Esophagus (tissue), 2 donors: Measurements from ENCODE around the gene FAM187B. TPM values are rescaled to one million over a fixed set of nuclear protein-coding genes. Genes with fewer than 3 reads are reported as not detected.
"Not testable (repeated sequence)": the region's sequence is repeated elsewhere in the genome, so short reads cannot be mapped to it uniquely, and the experiment has no call there.

Experiments
- H3K27ac ChIP-seq, 2 donors: one replicate each; pipeline ENCODE4 v1.5.1; 2013; ENCODE audit warnings: low read depth in 2 of 2, mild to moderate bottlenecking in 2 of 2, inconsistent platforms in 1 of 2, low read length in 1 of 2, moderate library complexity in 1 of 2
- H3K27me3 ChIP-seq, 2 donors: one replicate each; pipeline ENCODE4 v1.6.1; 2013; ENCODE audit warnings: low read length in 2 of 2, control low read depth in 1 of 2, mild to moderate bottlenecking in 1 of 2; ENCODE audit not compliant: insufficient read depth in 2 of 2, control insufficient read depth in 1 of 2
- H3K36me3 ChIP-seq, 2 donors: one replicate each; pipeline ENCODE4 v1.6.1; 2013; ENCODE audit warnings: low read length in 1 of 2; ENCODE audit not compliant: control insufficient read depth in 2 of 2, insufficient read depth in 2 of 2
- H3K4me1 ChIP-seq, 2 donors: one replicate each; pipeline ENCODE4 v1.6.1; 2013; ENCODE audit warnings: low read length in 1 of 2; ENCODE audit not compliant: control insufficient read depth in 2 of 2, insufficient read depth in 2 of 2
- H3K4me3 ChIP-seq, 2 donors: one replicate each; pipeline ENCODE4 v1.5.1; 2013; ENCODE audit warnings: low read length in 2 of 2, mild to moderate bottlenecking in 2 of 2, low read depth in 1 of 2, moderate library complexity in 1 of 2
- H3K9me3 ChIP-seq, 2 donors: one replicate each; pipeline ENCODE4 v1.6.1; 2013; ENCODE audit warnings: mild to moderate bottlenecking in 2 of 2, low read depth in 1 of 2, low read length in 1 of 2, moderate library complexity in 1 of 2; ENCODE audit not compliant: control insufficient read depth in 2 of 2, insufficient read depth in 1 of 2
- WGBS, 2 donors: extraction: QIAGEN DNeasy Blood & Tissue Kit; methylation state at CpG; one replicate each; pipeline ENCODE4 v1.1.7; 2013; 5-methylcytosine and 5-hydroxymethylcytosine counted together
- polyA plus RNA-seq, 2 donors: library from polyadenylated mRNA; stranded (reverse); fragments of 200-250 nt; gene quantifications; one replicate each; pipeline ENCODE4 v1.2.3, GENCODE V29; 2013
- donor health status: healthy with polysubstance abuse.
- donor health status: Bipolar disorder and iron deficiency.

Gene FAM187B
- polyA plus RNA-seq, 2 donors, result 0.08 TPM; not detected in 1

DNA sequence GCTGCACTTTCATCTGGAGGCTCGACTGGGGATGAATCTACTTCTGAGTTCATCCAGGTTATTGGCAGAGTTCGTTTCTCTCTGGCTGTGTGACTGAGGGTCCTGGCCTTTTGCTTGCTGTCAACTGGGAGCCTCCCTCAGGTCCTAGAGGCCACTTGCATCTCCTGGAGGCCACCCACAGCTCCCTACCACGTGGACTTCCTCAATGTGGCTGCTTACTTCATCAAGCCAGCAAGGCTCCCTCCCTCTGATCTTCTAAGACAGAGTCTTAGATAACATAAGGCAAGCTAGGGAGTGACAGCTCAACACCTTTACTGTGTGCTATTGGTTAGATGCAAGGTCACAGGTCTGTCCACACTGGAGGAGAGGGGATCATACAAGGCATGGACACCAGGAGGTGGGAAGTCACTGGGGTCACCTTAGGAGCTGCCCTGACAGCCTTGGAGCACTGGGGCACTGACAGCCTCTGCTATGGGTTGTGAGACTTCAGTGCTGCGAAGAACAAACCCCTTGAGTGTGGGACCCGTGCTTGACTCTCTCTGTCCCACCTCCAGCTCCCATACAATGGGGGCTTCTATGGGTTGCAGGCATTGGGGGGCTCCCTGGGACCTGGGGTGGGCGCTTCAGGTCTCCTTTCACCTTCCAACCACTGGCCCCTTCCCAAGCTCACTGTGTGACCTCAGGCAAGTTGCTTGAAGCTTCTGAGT is 5.3 kb downstream of the FAM187B start:
- Histone ChIP-seq H3K27ac (no peak overlapping the region), H3K27me3 (no peaks in the 10 kb centered on the region), H3K4me3 (no peak overlapping the region), H3K4me1 (no peaks in the 10 kb centered on the region), H3K36me3 (no peaks in the 10 kb centered on the region), H3K9me3 (peaks cover 0 to 5% of the 10 kb centered on the region in 2 donors)
- WGBS, 2 donors, result 58 to 69% methylated on average over 6 of the region's 6 CpGs

- Histone ChIP-seq H3K27me3 (no peaks in the 10 kb centered on the region), H3K4me1 (no peaks in the 10 kb centered on the region), H3K27ac (no peak overlapping the region), H3K4me3 (no peak overlapping the region), H3K36me3 (no peaks in the 10 kb centered on the region), H3K9me3 (peaks cover 0 to 5% of the 10 kb centered on the region in 2 donors)
- 78 to 88% methylated on average over 7 of the region's 7 CpGs for WGBS, 2 donors
These were observed 6.0 kb downstream of the FAM187B start for GRCh38 chr19:35222373-35223015.

- H3K27me3 ChIP-seq, H3K9me3 ChIP-seq: not testable (repeated sequence)
- WGBS, 2 donors, result 87 to 90% methylated on average over 4 of the region's 4 CpGs
These were observed 7.5 kb downstream of the FAM187B start for GRCh38 chr19:35220973-35221590.

DNA sequence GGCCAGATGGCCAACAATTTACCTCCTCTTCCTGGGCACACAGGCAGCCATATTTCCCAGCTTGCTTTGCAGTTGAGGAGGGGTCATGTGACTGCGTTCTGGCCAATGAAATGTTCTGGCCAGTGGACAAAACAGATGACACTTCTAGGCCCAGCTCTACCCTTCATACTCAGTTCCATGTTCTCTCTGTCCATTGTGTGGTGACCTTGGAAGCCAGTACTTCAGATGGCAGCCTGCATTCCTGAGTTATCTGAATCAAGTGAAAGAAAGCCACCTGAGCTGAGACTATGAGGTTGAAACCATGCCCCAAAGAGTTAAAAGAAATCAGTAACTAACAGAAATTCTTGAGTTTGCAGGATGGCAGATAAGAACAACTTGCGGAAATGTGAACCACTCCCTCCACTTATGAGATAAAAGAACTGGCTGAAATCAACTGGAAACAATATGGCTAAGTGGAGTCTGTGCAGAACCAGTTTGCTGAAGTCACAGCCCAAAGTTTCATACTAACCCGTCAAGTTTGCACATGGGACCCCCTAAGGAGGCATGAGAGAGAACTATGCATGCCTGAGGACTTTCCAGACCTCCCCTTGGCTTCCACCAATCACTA is 8.1 kb downstream of the FAM187B start:
- no peak overlapping the region for H3K27ac ChIP-seq
- peaks cover 0 to 5% of the 10 kb centered on the region in 2 donors for H3K9me3 ChIP-seq
- H3K4me3 ChIP-seq, result no peak overlapping the region
- H3K27me3 ChIP-seq, result no peaks in the 10 kb centered on the region
- no peaks in the 10 kb centered on the region for H3K36me3 ChIP-seq
- H3K4me1 ChIP-seq, result no peaks in the 10 kb centered on the region
- 54 to 69% methylated on average over 3 of the region's 3 CpGs for WGBS, 2 donors

More at GRCh38 chr19:35220973-35221590, 7.5 kb downstream of the FAM187B start:
- not testable (repeated sequence) for H3K4me3 ChIP-seq, H3K4me1 ChIP-seq, H3K36me3 ChIP-seq, H3K27ac ChIP-seq

- Histone ChIP-seq H3K36me3 (no peaks in the 10 kb centered on the region), H3K4me3 (no peak overlapping the region), H3K27me3 (no peaks in the 10 kb centered on the region), H3K4me1 (peaks cover 0 to 3% of the 10 kb centered on the region in 2 donors), H3K9me3 (peaks cover 0 to 5% of the 10 kb centered on the region in 2 donors), H3K27ac (no peak overlapping the region)
- 92% methylated on average over 1 of the region's 1 CpG for WGBS, 2 donors
These were observed 9.5 kb downstream of the FAM187B start for GRCh38 chr19:35219008-35219407.

- no peaks in the 10 kb centered on the region for H3K27me3 ChIP-seq
- H3K4me3 ChIP-seq, result no peak overlapping the region
- H3K9me3 ChIP-seq, result peaks cover 0 to 2% of the 10 kb centered on the region in 2 donors
- H3K4me1 ChIP-seq, result peaks cover 0 to 7% of the 10 kb centered on the region in 2 donors
- no peaks in the 10 kb centered on the region for H3K36me3 ChIP-seq
- no peak overlapping the region for H3K27ac ChIP-seq
These were observed 10.9 kb downstream of the FAM187B start for GRCh38 chr19:35217649-35217990.

DNA sequence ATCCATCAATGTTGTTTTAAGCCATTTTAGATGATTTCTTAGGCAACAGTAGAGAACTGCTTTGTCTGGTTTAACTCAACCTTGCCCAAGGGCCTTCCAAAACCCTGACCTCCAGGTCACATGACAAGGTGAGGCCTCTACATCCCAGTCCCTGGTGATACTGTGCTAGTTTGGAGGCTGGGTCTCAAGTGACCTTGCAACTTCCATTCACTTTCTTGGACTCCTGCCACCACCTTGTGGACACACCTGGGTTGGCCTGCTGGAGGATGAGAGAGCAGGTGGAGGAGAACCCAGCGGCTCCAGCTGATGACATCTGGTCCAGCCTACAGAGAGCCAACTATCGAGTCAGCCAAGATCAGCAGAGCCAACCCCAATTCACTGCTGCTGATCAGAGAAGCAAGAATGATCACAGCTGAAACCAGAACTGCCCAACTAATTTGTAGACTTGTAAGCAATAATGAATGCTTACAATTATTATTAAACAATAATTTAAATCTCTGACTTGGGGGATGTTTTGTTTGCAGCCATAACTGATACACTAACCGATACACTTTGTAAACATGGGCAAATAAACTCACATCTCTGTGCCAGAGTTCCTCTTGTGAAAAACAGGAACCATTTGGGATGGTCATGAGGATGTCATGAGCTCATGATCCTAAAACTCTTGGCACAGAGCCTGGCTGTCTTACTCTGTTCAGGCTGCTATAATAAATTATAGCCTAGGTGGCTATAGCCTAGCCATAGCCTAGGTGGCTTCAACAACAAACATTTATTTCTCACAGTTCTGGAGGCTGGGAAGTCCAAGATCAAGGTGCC is 11.5 kb downstream of the FAM187B start:
- H3K4me1 ChIP-seq, result peaks cover 0 to 7% of the 10 kb centered on the region in 2 donors
- H3K4me3 ChIP-seq, result no peak overlapping the region
- H3K36me3 ChIP-seq, result no peaks in the 10 kb centered on the region
- no peak overlapping the region for H3K27ac ChIP-seq
- 62% methylated on average over 3 of the region's 3 CpGs for WGBS, 2 donors
- peaks cover 0 to 2% of the 10 kb centered on the region in 2 donors for H3K9me3 ChIP-seq
- H3K27me3 ChIP-seq, result no peaks in the 10 kb centered on the region

- H3K4me1 ChIP-seq, result peaks cover 0 to 7% of the 10 kb centered on the region in 2 donors
- 74 to 82% methylated on average over 8 of the region's 8 CpGs for WGBS, 2 donors
These were observed 12.3 kb downstream of the FAM187B start for GRCh38 chr19:35216016-35216832.

More at GRCh38 chr19:35216016-35216832, 12.3 kb downstream of the FAM187B start:
- Histone ChIP-seq H3K4me3 (no peak overlapping the region), H3K27me3 (no peaks in the 10 kb centered on the region), H3K27ac (no peak overlapping the region), H3K9me3 (peaks cover 0 to 2% of the 10 kb centered on the region in 2 donors), H3K36me3 (no peaks in the 10 kb centered on the region)
